DOHH2 (cell line): ENCODE measurements around the gene ENGASE.

ENCODE experiments used
- H3F3A ChIP-seq: fragments of 200-600 bp; sonication (generic), shearing (Covaris generic); 2 replicates; pipeline ENCODE4 v1.6.0; 2016; ENCODE audit warnings: antibody characterized with exemption, mild to moderate bottlenecking; ENCODE audit not compliant: control insufficient read depth, insufficient read depth
- H3K27ac ChIP-seq: fragments of 200-600 bp; sonication (generic); 2 replicates; pipeline ENCODE4 v1.5.1; 2014; ENCODE audit warnings: low read depth, mild to moderate bottlenecking, low read length, moderate library complexity
- H3K27me3 ChIP-seq: fragments of 200-600 bp; sonication (generic); 2 replicates; pipeline ENCODE4 v1.6.1; 2014; ENCODE audit warnings: mild to moderate bottlenecking, low read length, mixed read lengths; ENCODE audit not compliant: control insufficient read depth
- H3K36me3 ChIP-seq: fragments of 200-600 bp; sonication (generic); 2 replicates; pipeline ENCODE4 v1.6.1; 2014; ENCODE audit warnings: mild to moderate bottlenecking, low read length, moderate library complexity, mixed read lengths; ENCODE audit not compliant: control insufficient read depth
- H3K4me1 ChIP-seq: fragments of 200-600 bp; sonication (generic); 2 replicates; pipeline ENCODE4 v1.6.1; 2014; ENCODE audit warnings: mild to moderate bottlenecking, low read length, mixed read lengths; ENCODE audit not compliant: control insufficient read depth
- H3K4me2 ChIP-seq: fragments of 200-600 bp; sonication (generic); 2 replicates; pipeline ENCODE4 v1.6.0; 2014; ENCODE audit warnings: mild to moderate bottlenecking, low read length, moderate library complexity
- H3K4me3 ChIP-seq: fragments of 200-600 bp; sonication (generic); 2 replicates; pipeline ENCODE4 v1.5.1; 2014; ENCODE audit warnings: mild to moderate bottlenecking, low read length, mixed read lengths
- H3K79me2 ChIP-seq: fragments of 200-600 bp; sonication (generic); 2 replicates; pipeline ENCODE4 v1.6.1; 2014; ENCODE audit warnings: mild to moderate bottlenecking, low read length, mixed read lengths; ENCODE audit not compliant: control insufficient read depth
- H3K9me2 ChIP-seq: fragments of 200-600 bp; sonication (generic); replicated peaks from 2 replicates; pipeline ENCODE4 v1.6.1; 2014; ENCODE audit warnings: mild to moderate bottlenecking, low read length, mixed read lengths; ENCODE audit not compliant: control insufficient read depth
- H3K9me3 ChIP-seq: fragments of 200-600 bp; sonication (generic); 2 replicates; pipeline ENCODE4 v1.6.1; 2014; ENCODE audit warnings: antibody characterized with exemption, low read length, mixed read lengths; ENCODE audit not compliant: control insufficient read depth, insufficient read depth
- H4K20me1 ChIP-seq: fragments of 200-600 bp; sonication (generic); 2 replicates; pipeline ENCODE4 v1.6.0; 2014; ENCODE audit warnings: low read depth, mild to moderate bottlenecking, antibody characterized with exemption, low read length, moderate library complexity; ENCODE audit not compliant: control insufficient read depth, insufficient read depth
- CTCF ChIP-seq: fragments of 200-600 bp; sonication (generic); IDR thresholded peaks from one replicate; pipeline ENCODE4 v1.5.1; 2014; ENCODE audit warnings: antibody characterized with exemption, mild to moderate bottlenecking, low read depth, low read length; ENCODE audit not compliant: poor library complexity, severe bottlenecking
- EZH2phosphoT487 ChIP-seq: fragments of 200-600 bp; sonication (generic); IDR thresholded peaks from 2 replicates; pipeline ENCODE4 v1.6.1; 2017; ENCODE audit warnings: borderline replicate concordance, mild to moderate bottlenecking, antibody characterized with exemption, low read length, moderate library complexity, mixed read lengths

The ENGASE gene

GRCh38 chr17:79062691-79063090, 11.9 kb upstream of the ENGASE start:
- H3K9me2 ChIP-seq: no peaks in the 10 kb centered on the region
- 0 out of 2 replicates have a peak, but pooled peaks cover 2% of the 10 kb centered on the region for H3K27me3 ChIP-seq
- no peaks in the 10 kb centered on the region for H3K9me3 ChIP-seq
- H4K20me1 ChIP-seq: no peaks in the 10 kb centered on the region
- no peaks in the 10 kb centered on the region for H3K36me3 ChIP-seq
- H3F3A ChIP-seq: no peaks in the 10 kb centered on the region
- no peak for TF ChIP-seq CTCF
- no peak for TF ChIP-seq EZH2phosphoT487
- H3K4me3 ChIP-seq: no peak overlapping the region
- H3K4me1 ChIP-seq: no peaks in the 10 kb centered on the region
- H3K4me2 ChIP-seq: no peak overlapping the region
- no peaks in the 10 kb centered on the region for H3K79me2 ChIP-seq
- H3K27ac ChIP-seq: no peak overlapping the region

- H3K27ac ChIP-seq: no peak overlapping the region
- H3K4me1 ChIP-seq: no peaks in the 10 kb centered on the region
- no peaks in the 10 kb centered on the region for H3K9me2 ChIP-seq
- no peaks in the 10 kb centered on the region for H3K9me3 ChIP-seq
- no peaks in the 10 kb centered on the region for H3K79me2 ChIP-seq
- H3F3A ChIP-seq: no peaks in the 10 kb centered on the region
- H3K27me3 ChIP-seq: no peaks in the 10 kb centered on the region
- no peaks in the 10 kb centered on the region for H3K36me3 ChIP-seq
- no peak overlapping the region for H3K4me3 ChIP-seq
- H4K20me1 ChIP-seq: no peaks in the 10 kb centered on the region
- TF ChIP-seq CTCF (no peak), EZH2phosphoT487 (no peak)
- H3K4me2 ChIP-seq: no peak overlapping the region
Measured at GRCh38 chr17:79064026-79064425, 10.6 kb upstream of the ENGASE start.

GRCh38 chr17:79065105-79065670, 9.4 kb upstream of the ENGASE start:
- TF ChIP-seq EZH2phosphoT487 (no peak), CTCF (peak; percentile 57)
- no peak overlapping the region for H3K4me3 ChIP-seq
- no peaks in the 10 kb centered on the region for H3F3A ChIP-seq
- no peaks in the 10 kb centered on the region for H3K36me3 ChIP-seq
- H3K27me3 ChIP-seq: no peaks in the 10 kb centered on the region
- no peaks in the 10 kb centered on the region for H4K20me1 ChIP-seq
- no peaks in the 10 kb centered on the region for H3K9me2 ChIP-seq
- H3K9me3 ChIP-seq: no peaks in the 10 kb centered on the region
- no peaks in the 10 kb centered on the region for H3K79me2 ChIP-seq
- H3K27ac ChIP-seq: no peak overlapping the region
- no peaks in the 10 kb centered on the region for H3K4me1 ChIP-seq
- no peak overlapping the region for H3K4me2 ChIP-seq
